A673 (cell line): Measurements from ENCODE around the gene ATXN10. TPM values are rescaled to one million over a fixed set of nuclear protein-coding genes. Genes with fewer than 3 reads are reported as not detected.

Source experiments
- BruUV-seq: library from RNA; stranded (reverse); fragments of 400-500 nt; replicated peaks from 2 replicates; lab custom pipeline; 2021; lab: Mats Ljungman, UMichigan
- CTCF ChIA-PET: fragments of 300-600 bp; sonication (Branson Sonifier 250); formaldehyde crosslinking; loops from one replicate; lab custom pipeline; 2022; ENCODE audit warnings: antibody characterized with exemption; lab: Charles Lee
- POLR2A ChIA-PET: fragments of 300-600 bp; sonication (Branson Sonifier 250); formaldehyde crosslinking; loops from one replicate; lab custom pipeline; 2022; ENCODE audit warnings: antibody characterized with exemption; ENCODE audit not compliant: low non-redundant PET; lab: Charles Lee
- DNase-seq: peaks from one replicate; pipeline ENCODE4 v3.0.0-alpha.2; 2015; ENCODE audit warnings: low spot score
- H3K27ac ChIP-seq: fragments of 200-600 bp; sonication (generic); 2 replicates; pipeline ENCODE4 v1.5.1; 2016; ENCODE audit warnings: mixed run types, low read depth, mild to moderate bottlenecking, mixed read lengths, antibody characterized with exemption, low read length; ENCODE audit not compliant: poor library complexity, severe bottlenecking
- H3K27me3 ChIP-seq: fragments of 200-600 bp; sonication (generic); replicated peaks from 2 replicates; pipeline ENCODE4 v1.6.1; 2017; ENCODE audit warnings: mixed run types, low read depth, mild to moderate bottlenecking, mixed read lengths, antibody characterized with exemption, low read length; ENCODE audit not compliant: insufficient read depth, poor library complexity
- H3K36me3 ChIP-seq: fragments of 200-600 bp; sonication (generic); 2 replicates; pipeline ENCODE4 v1.6.1; 2016; ENCODE audit warnings: mixed run types, mild to moderate bottlenecking, mixed read lengths, antibody characterized with exemption, low read length; ENCODE audit not compliant: insufficient read depth, poor library complexity, severe bottlenecking
- H3K4me1 ChIP-seq: fragments of 200-600 bp; sonication (generic); 2 replicates; pipeline ENCODE4 v1.6.1; 2017; ENCODE audit warnings: mixed run types, mild to moderate bottlenecking, mixed read lengths, antibody characterized with exemption, low read length; ENCODE audit not compliant: insufficient read depth, poor library complexity, severe bottlenecking
- H3K4me3 ChIP-seq: fragments of 200-600 bp; sonication (generic); 2 replicates; pipeline ENCODE4 v1.5.1; 2016; ENCODE audit warnings: low read depth, mixed run types, mild to moderate bottlenecking, mixed read lengths, low read length; ENCODE audit not compliant: poor library complexity, severe bottlenecking
- H3K9me3 ChIP-seq: fragments of 200-600 bp; sonication (generic); 2 replicates; pipeline ENCODE4 v1.6.1; 2016; ENCODE audit warnings: mixed run types, low read depth, mild to moderate bottlenecking, mixed read lengths, antibody characterized with exemption, low read length; ENCODE audit not compliant: poor library complexity, severe bottlenecking
- EZH2 ChIP-seq: fragments of 200-600 bp; sonication (generic); IDR thresholded peaks from 2 replicates; pipeline ENCODE4 v1.6.1; 2017; ENCODE audit warnings: borderline replicate concordance, low read depth, mild to moderate bottlenecking, mixed read lengths, antibody characterized with exemption, low read length; ENCODE audit not compliant: poor library complexity, severe bottlenecking
- intact Hi-C: fragments of 100-400 bp; cut with micrococcal nuclease; formaldehyde crosslinking; loops from one replicate; pipeline ENCODE4 v1.10.0; 2022; ENCODE audit not compliant: unreplicated experiment
- total RNA-seq: library from RNA; stranded (reverse); gene quantifications from 2 replicates; pipeline ENCODE4 v1.2.3, GENCODE V29; 2021
- TF ChIP-seq, protein P1 (sequence below): fragments of 300-800, 200-600 bp; sonication (generic); conservative IDR thresholded peaks from 2 replicates; pipeline ENCODE4 v1.5.1; 2017; ENCODE audit warnings: low read depth, mild to moderate bottlenecking, antibody characterized with exemption, low read length, moderate library complexity, mixed read lengths

ATXN10 gene
- total RNA-seq, 1 experiment from 2014 or later, result 294 TPM

DNA sequence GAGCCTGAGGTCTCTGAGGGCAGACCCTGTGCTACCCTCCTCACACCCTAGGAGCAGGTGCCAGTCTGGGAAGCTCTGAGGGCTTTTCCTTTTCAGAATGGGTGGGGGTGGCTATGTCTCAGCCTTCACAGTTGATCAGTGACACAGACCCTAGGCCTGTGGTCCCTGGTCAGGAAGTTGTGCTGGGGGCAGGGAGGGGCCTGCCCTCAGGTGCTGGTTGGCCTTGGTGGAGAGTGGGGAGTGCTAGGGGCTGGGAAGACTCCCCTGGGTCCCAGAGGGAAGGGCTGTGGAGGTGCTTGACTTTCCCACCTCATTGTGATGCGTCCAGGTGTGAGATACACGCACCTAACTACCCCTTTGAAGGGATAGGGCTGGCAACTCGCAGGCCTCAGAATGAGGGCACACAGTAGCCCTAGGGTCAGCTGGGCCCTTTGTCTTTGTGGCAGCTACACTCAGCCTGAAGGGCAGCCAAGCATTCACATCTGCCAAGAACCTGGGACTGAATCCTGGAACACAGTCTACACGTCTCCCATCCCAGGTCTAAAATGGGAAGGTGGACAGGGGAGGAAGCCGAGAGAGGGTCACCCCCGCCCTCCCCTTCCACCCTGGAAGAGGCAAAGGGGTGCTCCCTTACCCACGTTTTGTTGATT is 31.2 kb upstream of the ATXN10 start:
- Histone ChIP-seq H3K4me3 (no peak overlapping the region), H3K36me3 (no peaks in the 10 kb centered on the region), H3K27me3 (no peaks in the 10 kb centered on the region), H3K9me3 (no peaks in the 10 kb centered on the region), H3K4me1 (no peaks in the 10 kb centered on the region), H3K27ac (no peak overlapping the region)
- CTCF ChIA-PET, result no interaction called here
- no peak for TF ChIP-seq EZH2
- TF ChIP-seq, protein P1, sequence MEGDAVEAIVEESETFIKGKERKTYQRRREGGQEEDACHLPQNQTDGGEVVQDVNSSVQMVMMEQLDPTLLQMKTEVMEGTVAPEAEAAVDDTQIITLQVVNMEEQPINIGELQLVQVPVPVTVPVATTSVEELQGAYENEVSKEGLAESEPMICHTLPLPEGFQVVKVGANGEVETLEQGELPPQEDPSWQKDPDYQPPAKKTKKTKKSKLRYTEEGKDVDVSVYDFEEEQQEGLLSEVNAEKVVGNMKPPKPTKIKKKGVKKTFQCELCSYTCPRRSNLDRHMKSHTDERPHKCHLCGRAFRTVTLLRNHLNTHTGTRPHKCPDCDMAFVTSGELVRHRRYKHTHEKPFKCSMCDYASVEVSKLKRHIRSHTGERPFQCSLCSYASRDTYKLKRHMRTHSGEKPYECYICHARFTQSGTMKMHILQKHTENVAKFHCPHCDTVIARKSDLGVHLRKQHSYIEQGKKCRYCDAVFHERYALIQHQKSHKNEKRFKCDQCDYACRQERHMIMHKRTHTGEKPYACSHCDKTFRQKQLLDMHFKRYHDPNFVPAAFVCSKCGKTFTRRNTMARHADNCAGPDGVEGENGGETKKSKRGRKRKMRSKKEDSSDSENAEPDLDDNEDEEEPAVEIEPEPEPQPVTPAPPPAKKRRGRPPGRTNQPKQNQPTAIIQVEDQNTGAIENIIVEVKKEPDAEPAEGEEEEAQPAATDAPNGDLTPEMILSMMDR, result no peak
- POLR2A ChIA-PET, result no interaction called here
- DNase-seq, result no peak
- no TSS peak for BruUV-seq
- intact Hi-C loops, result no loop called here

DNA sequence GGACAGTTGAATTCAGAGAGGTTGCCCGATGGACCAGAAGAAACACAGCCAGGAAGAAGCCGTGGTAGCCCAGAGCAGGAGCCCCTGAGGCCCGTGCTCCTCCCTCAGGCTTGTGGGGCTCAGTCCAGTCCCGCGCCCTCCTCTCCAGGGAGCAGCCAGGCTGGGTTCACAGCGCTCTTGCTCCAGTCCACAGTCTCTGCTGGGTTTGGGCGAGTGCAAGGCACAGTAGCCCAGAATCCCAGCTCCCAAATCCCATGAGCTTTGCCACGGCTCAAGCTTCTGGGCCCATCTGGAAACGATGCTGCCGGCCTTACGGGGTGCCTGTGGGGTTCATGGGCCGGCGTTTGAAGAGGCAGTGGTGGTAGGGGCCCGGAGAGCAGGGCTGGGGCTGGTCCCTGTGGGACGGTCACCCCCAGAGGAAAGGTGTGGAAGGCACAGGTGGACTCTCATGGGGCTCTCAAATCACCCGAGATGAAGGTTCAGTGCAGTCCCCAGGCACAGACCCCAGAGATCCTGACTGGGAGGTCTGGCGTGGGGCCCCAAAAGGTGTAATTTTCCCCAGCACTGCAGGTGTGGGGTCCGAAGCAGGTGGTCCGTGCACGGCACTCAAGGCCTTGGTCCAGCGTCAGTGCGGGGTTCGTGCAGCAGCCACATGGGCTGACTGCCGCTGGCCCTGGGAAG is 30.6 kb upstream of the ATXN10 start:
- no TSS peak for BruUV-seq
- CTCF ChIA-PET, result no interaction called here
- H3K27me3 ChIP-seq, result no peaks in the 10 kb centered on the region
- H3K27ac ChIP-seq, result no peak overlapping the region
- no peak overlapping the region for H3K4me3 ChIP-seq
- POLR2A ChIA-PET, result no interaction called here
- no peaks in the 10 kb centered on the region for H3K9me3 ChIP-seq
- no peaks in the 10 kb centered on the region for H3K36me3 ChIP-seq
- H3K4me1 ChIP-seq, result peaks cover 3% of the 10 kb centered on the region
- intact Hi-C loops, result no loop called here
- no peak for TF ChIP-seq EZH2
- TF ChIP-seq, protein P1, result no peak
- DNase-seq, result no peak

DNA sequence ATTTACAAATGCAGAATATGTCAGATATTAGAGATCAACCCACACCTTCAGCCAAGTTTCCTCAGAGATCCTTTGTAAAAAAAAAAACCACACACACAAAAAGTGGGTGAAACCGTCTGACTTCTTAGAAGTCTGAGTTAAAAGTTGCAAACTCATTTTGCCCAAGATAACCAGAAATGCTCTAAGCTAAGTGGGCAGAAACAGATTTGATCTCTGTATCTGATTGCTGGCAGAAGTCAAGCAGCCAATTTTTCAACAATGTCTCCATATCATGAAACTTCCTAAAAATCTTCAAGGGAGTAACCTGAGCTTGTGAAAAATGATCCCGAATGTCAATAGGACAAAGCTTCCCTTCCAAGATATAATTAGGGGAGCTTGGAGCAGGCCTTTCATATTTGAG is 28.6 kb upstream of the ATXN10 start:
- intact Hi-C loops, result no loop called here
- Histone ChIP-seq H3K4me3 (no peak overlapping the region), H3K4me1 (peaks cover 3% of the 10 kb centered on the region), H3K27me3 (no peaks in the 10 kb centered on the region), H3K36me3 (no peaks in the 10 kb centered on the region), H3K9me3 (no peaks in the 10 kb centered on the region), H3K27ac (no peak overlapping the region)
- no TSS peak for BruUV-seq
- CTCF ChIA-PET, result interaction anchor here (0.7 kb wide), 1 partner anchor 299 kb away, joined by 4 read pairs; no protein-coding TSS in a partner anchor
- TF ChIP-seq, protein P1, result no peak
- TF ChIP-seq EZH2, result no peak
- POLR2A ChIA-PET, result no interaction called here
- DNase-seq, result no peak
